HEK293 (cell line): ENCODE measurements around the gene NCAPD3.

ENCODE experiments used
- KLF7 ChIP-seq: fragments of 450-650 bp; formaldehyde crosslinking; IDR thresholded peaks from 2 replicates; pipeline ENCODE4 v1.5.1; 2016; ENCODE audit warnings: missing biosample characterization, missing genetic modification characterization, borderline replicate concordance
- MYNN ChIP-seq: fragments of 450-650 bp; formaldehyde crosslinking; IDR thresholded peaks from 2 replicates; pipeline ENCODE4 v1.5.1; 2016; ENCODE audit warnings: missing biosample characterization, missing genetic modification characterization, borderline replicate concordance
- PRDM4 ChIP-seq: fragments of 450-650 bp; formaldehyde crosslinking; IDR thresholded peaks from 2 replicates; pipeline ENCODE4 v1.5.1; 2017; ENCODE audit warnings: missing biosample characterization, missing genetic modification characterization
- REST ChIP-seq: fragments of 450-650 bp; formaldehyde crosslinking; IDR thresholded peaks from 2 replicates; pipeline ENCODE4 v1.5.1; 2016; ENCODE audit warnings: missing biosample characterization, missing genetic modification characterization
- ZBTB17 ChIP-seq: fragments of 450-650 bp; formaldehyde crosslinking; IDR thresholded peaks from 2 replicates; pipeline ENCODE4 v1.5.1; 2016; ENCODE audit warnings: missing biosample characterization, missing genetic modification characterization
- ZBTB8A ChIP-seq: fragments of 450-650 bp; formaldehyde crosslinking; IDR thresholded peaks from 2 replicates; pipeline ENCODE4 v1.5.1; 2016; ENCODE audit warnings: missing biosample characterization, missing genetic modification characterization
- ZNF157 ChIP-seq: fragments of 450-650 bp; formaldehyde crosslinking; IDR thresholded peaks from 2 replicates; pipeline ENCODE4 v1.5.1; 2016; ENCODE audit warnings: missing biosample characterization, missing genetic modification characterization
- TF ChIP-seq, protein P1 (sequence below): fragments of 450-650 bp; formaldehyde crosslinking; IDR thresholded peaks from 2 replicates; pipeline ENCODE4 v1.5.1; 2016; ENCODE audit warnings: missing biosample characterization, missing genetic modification characterization
- TF ChIP-seq, protein P2 (sequence below): fragments of 450-650 bp; formaldehyde crosslinking; IDR thresholded peaks from 2 replicates; pipeline ENCODE4 v1.5.1; 2016; ENCODE audit warnings: missing biosample characterization, missing genetic modification characterization
- TF ChIP-seq, protein P3 (sequence below): fragments of 450-650 bp; formaldehyde crosslinking; IDR thresholded peaks from 2 replicates; pipeline ENCODE4 v1.5.1; 2016; ENCODE audit warnings: missing biosample characterization, missing genetic modification characterization
- TF ChIP-seq, protein P4 (sequence below): fragments of 450-650 bp; formaldehyde crosslinking; IDR thresholded peaks from 2 replicates; pipeline ENCODE4 v1.5.1; 2016; ENCODE audit warnings: missing biosample characterization, missing genetic modification characterization, borderline replicate concordance

DNA sequence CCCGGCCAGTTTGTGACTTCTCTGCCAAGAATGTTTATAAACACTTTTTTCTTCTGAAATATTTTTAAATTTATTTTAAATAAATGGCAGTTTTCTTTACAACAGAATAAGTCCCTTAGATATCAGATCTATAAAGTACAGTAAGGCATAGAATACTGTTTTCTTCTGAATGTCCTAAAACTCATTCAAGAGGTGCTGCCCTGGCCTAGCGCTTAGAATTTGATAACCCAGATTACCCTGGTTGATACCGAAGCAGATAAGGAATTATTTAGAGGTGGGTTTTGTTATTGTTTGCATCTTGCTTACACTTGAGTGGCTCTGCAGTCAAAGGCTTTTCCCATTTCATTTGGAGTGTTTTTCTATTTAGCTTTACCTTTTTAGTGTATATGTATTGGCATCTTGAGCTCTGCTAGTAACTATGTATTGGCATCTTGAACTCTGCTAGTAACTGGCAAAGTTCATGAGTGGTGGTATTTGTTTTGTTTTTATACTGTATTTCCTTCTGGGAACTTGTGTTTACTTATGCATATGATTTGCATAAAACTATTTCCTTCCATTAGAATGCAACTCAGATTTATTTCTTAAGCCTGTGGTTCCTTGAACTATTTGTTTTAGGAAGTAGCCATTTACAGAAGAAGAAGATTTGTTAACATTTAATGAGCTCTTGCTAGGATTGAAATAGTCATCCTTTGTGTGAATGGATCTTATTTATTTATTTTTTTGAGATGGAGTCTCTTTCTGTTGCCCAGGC lies 30.8 kb upstream of the NCAPD3 start:
- TF ChIP-seq MYNN (tag by site-specific recombination) (no peak), ZBTB17 (tag by site-specific recombination) (no peak), KLF7 (tag by site-specific recombination) (no peak), ZBTB8A (tag by site-specific recombination) (no peak), ZNF157 (tag by site-specific recombination) (no peak), REST (tag by site-specific recombination) (no peak), PRDM4 (tag by site-specific recombination) (no peak)
- TF ChIP-seq, protein P1, sequence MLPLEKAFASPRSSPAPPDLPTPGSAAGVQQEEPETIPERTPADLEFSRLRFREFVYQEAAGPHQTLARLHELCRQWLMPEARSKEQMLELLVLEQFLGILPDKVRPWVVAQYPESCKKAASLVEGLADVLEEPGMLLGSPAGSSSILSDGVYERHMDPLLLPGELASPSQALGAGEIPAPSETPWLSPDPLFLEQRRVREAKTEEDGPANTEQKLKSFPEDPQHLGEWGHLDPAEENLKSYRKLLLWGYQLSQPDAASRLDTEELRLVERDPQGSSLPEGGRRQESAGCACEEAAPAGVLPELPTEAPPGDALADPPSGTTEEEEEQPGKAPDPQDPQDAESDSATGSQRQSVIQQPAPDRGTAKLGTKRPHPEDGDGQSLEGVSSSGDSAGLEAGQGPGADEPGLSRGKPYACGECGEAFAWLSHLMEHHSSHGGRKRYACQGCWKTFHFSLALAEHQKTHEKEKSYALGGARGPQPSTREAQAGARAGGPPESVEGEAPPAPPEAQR = no peak
- TF ChIP-seq, protein P2, sequence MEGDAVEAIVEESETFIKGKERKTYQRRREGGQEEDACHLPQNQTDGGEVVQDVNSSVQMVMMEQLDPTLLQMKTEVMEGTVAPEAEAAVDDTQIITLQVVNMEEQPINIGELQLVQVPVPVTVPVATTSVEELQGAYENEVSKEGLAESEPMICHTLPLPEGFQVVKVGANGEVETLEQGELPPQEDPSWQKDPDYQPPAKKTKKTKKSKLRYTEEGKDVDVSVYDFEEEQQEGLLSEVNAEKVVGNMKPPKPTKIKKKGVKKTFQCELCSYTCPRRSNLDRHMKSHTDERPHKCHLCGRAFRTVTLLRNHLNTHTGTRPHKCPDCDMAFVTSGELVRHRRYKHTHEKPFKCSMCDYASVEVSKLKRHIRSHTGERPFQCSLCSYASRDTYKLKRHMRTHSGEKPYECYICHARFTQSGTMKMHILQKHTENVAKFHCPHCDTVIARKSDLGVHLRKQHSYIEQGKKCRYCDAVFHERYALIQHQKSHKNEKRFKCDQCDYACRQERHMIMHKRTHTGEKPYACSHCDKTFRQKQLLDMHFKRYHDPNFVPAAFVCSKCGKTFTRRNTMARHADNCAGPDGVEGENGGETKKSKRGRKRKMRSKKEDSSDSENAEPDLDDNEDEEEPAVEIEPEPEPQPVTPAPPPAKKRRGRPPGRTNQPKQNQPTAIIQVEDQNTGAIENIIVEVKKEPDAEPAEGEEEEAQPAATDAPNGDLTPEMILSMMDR (tag by site-specific recombination) = no peak
- TF ChIP-seq, protein P3, sequence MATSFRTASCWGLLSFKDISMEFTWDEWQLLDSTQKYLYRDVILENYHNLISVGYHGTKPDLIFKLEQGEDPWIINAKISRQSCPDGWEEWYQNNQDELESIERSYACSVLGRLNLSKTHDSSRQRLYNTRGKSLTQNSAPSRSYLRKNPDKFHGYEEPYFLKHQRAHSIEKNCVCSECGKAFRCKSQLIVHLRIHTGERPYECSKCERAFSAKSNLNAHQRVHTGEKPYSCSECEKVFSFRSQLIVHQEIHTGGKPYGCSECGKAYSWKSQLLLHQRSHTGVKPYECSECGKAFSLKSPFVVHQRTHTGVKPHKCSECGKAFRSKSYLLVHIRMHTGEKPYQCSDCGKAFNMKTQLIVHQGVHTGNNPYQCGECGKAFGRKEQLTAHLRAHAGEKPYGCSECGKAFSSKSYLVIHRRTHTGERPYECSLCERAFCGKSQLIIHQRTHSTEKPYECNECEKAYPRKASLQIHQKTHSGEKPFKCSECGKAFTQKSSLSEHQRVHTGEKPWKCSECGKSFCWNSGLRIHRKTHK (tag by site-specific recombination) = no peak
- TF ChIP-seq, protein P4, sequence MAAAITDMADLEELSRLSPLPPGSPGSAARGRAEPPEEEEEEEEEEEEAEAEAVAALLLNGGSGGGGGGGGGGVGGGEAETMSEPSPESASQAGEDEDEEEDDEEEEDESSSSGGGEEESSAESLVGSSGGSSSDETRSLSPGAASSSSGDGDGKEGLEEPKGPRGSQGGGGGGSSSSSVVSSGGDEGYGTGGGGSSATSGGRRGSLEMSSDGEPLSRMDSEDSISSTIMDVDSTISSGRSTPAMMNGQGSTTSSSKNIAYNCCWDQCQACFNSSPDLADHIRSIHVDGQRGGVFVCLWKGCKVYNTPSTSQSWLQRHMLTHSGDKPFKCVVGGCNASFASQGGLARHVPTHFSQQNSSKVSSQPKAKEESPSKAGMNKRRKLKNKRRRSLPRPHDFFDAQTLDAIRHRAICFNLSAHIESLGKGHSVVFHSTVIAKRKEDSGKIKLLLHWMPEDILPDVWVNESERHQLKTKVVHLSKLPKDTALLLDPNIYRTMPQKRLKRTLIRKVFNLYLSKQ (tag by site-specific recombination) = no peak
